Adrenal gland (tissue), 5 donors: ENCODE data around the gene RASSF7.

ENCODE experiments used
- POLR2A ChIP-seq, 2 donors: fragments of 450-650 bp; IDR thresholded peaks; one replicate each; pipeline ENCODE4 v1.6.1; 2017; ENCODE audit warnings: antibody characterized with exemption in 2 of 2, mild to moderate bottlenecking in 2 of 2, moderate library complexity in 1 of 2
- TF ChIP-seq, protein P1 (sequence below), 6 experiments: fragments of 450-650 bp in 4 of 6; fragments of 200-600 bp in 2 of 6; sonication (generic) in 1 of 6; IDR thresholded peaks; 1 replicate in 5 of 6; 2 replicates in 1 of 6; pipeline versions ENCODE4 v1.5.1 to v1.8.0; 2016 to 2021; ENCODE audit warnings: antibody characterized with exemption in 6 of 6, mild to moderate bottlenecking in 2 of 6, moderate library complexity in 1 of 6
- donor health status: DM: no; HTN: no; CAD: no.

DNA sequence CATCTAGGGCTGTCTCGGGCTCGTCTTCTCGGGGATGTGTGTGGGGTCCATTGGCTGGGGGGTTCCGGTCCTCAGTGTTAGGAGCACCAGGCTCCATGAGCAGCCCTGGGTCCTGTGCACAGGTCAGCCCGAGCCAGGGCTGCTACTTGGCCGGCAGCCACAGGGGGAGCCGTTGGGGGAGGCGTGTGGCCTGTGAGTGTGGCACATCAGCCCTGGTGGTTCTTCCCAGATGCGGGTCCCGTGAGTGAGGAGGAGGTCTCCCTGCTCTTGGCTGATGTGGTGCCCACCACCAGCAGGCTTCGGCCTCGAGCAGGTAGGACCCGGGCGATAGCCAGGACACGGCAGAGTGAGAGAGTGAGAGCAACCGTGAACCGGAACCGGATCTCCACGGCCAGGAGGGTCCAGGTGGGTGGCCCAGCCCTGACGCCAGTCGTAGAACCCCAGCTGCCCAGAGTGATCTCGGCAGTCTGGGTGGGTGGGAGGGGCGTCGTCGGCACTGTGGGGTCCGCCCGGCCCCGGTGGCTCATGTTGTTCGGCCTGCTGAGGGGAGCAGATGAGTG is 36.5 kb downstream of the RASSF7 start:
- TF ChIP-seq, protein P1, sequence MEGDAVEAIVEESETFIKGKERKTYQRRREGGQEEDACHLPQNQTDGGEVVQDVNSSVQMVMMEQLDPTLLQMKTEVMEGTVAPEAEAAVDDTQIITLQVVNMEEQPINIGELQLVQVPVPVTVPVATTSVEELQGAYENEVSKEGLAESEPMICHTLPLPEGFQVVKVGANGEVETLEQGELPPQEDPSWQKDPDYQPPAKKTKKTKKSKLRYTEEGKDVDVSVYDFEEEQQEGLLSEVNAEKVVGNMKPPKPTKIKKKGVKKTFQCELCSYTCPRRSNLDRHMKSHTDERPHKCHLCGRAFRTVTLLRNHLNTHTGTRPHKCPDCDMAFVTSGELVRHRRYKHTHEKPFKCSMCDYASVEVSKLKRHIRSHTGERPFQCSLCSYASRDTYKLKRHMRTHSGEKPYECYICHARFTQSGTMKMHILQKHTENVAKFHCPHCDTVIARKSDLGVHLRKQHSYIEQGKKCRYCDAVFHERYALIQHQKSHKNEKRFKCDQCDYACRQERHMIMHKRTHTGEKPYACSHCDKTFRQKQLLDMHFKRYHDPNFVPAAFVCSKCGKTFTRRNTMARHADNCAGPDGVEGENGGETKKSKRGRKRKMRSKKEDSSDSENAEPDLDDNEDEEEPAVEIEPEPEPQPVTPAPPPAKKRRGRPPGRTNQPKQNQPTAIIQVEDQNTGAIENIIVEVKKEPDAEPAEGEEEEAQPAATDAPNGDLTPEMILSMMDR (IDR thresholded peaks at IDR 0.05): no peak
- TF ChIP-seq POLR2A (IDR thresholded peaks at IDR 0.05): no peak
